Stimulated activated CD8-positive, alpha-beta memory T cell treated with anti-CD3 and anti-CD28 coated beads, Interleukin-15, amount 100 ng/mL, for 48 hours (primary cell): ENCODE data around the gene HSPA1B.
A peak's percentile ranks its signal among the peaks of the same experiment; 100 is the strongest.
"Not testable (repeated sequence)": the region's sequence is repeated elsewhere in the genome, so short reads cannot be mapped to it uniquely, and the experiment has no call there.

Experiments used
- DNase-seq, 2 donors: peaks; one replicate each; pipeline ENCODE4 v3.0.0-alpha.2; 2020; ENCODE audit warnings: low read depth in 2 of 2

HSPA1B gene

GRCh38 chr6:31797588-31797987 is 29.9 kb upstream of the HSPA1B start:
- no peak for DNase-seq

- no peak for DNase-seq
These were observed 27.8 kb upstream of the HSPA1B start for GRCh38 chr6:31799781-31800180.

GRCh38 chr6:31801031-31801927 is 26.3 kb upstream of the HSPA1B start:
- DNase-seq, result not testable (repeated sequence)

GRCh38 chr6:31805939-31806469 is 21.5 kb upstream of the HSPA1B start:
- no peak for DNase-seq

GRCh38 chr6:31806470-31807272 is 20.9 kb upstream of the HSPA1B start, which contains the start of gene LSM2:
TSS of gene LSM2 (minus strand) at chr6:31806966. CDS start at chr6:31806757, 209 bp downstream.
- peak; percentile 95 to 96 for DNase-seq

GRCh38 chr6:31808599-31808998 is 18.9 kb upstream of the HSPA1B start:
- not testable (repeated sequence) for DNase-seq

GRCh38 chr6:31811645-31812044 is 15.9 kb upstream of the HSPA1B start:
- DNase-seq, result no peak

GRCh38 chr6:31813465-31813849 is 14.1 kb upstream of the HSPA1B start:
- no peak for DNase-seq

- peak; percentile 52 to 56 for DNase-seq
These were observed 12.9 kb upstream of the HSPA1B start for GRCh38 chr6:31814677-31815024.

- peak; percentile 52 to 61 for DNase-seq
These were observed 12.3 kb upstream of the HSPA1B start, which contains the start of the genes HSPA1A and HSPA1L for GRCh38 chr6:31815025-31815838. TSS of gene HSPA1A (plus strand) at chr6:31815543. CDS start at chr6:31815757, 214 bp downstream. TSS of gene HSPA1L (minus strand) at chr6:31815283. CDS start at chr6:31811972, 3,311 bp downstream.

GRCh38 chr6:31817133-31817928 is 10.2 kb upstream of the HSPA1B start:
- not testable (repeated sequence) for DNase-seq

- not testable (repeated sequence) for DNase-seq
These were observed 9.5 kb upstream of the HSPA1B start for GRCh38 chr6:31817929-31818511.

- DNase-seq, result no peak
These were observed 7.7 kb upstream of the HSPA1B start for GRCh38 chr6:31819871-31820299.

GRCh38 chr6:31820399-31820798 is 7.1 kb upstream of the HSPA1B start:
- not testable (repeated sequence) for DNase-seq

- peak; percentile 61 to 64 for DNase-seq
These were observed 6.1 kb upstream of the HSPA1B start for GRCh38 chr6:31821301-31822035.

- DNase-seq, result peak; percentile 40 to 46
These were observed 5.3 kb upstream of the HSPA1B start for GRCh38 chr6:31822036-31822821.

- DNase-seq, result not testable (repeated sequence)
These were observed 3.8 kb upstream of the HSPA1B start for GRCh38 chr6:31823592-31824196.

- DNase-seq, result no peak
These were observed 2.0 kb upstream of the HSPA1B start for GRCh38 chr6:31825553-31825952.
